NCI-H345 (cell line): ENCODE measurements around the gene PRPF19.

Experiments
- DNase-seq: peaks from one replicate; lab custom pipeline; 2025; lab: John Stamatoyannopoulos, UW

Gene PRPF19

GRCh38 chr11:60905047-60905446, 1.3 kb downstream of the PRPF19 start:
- peak; percentile 43 for DNase-seq

GRCh38 chr11:60902625-60903024, 3.8 kb downstream of the PRPF19 start:
- no peak for DNase-seq

DNA sequence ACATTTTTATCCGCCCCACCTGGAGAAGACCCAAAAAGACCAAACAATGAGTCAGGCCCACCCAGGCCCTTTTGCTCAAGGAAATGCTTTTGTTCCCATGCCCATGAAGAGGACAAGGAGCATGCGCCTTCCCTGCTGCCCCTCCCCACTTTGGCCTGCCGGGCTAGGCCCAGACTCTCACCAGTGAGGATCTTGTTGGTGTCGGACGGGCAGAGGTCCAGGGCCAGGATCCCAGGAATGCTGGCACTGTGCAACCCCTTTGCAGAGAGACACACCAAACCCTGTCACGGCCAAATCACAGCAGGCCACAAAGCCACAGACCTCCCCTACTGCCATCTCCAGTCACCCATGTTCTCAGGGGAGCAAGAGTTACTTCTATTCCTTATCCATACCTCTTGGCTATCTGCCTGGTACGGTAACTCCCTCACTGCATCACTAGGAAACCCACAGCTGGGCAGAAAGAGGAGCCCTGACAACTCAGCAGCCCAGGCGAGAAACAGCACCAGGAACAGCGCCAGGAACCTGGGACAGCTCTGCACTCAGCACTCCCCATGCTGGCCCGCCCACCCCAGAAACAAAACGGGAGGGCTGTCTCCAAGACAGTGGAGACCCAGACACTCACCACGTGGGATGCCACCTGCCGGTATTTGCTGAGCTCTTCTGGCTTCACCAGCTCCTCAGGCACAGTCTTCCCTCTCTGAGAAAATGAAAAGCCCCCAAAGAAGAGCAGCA, 5.5 kb downstream of the PRPF19 start:
- DNase-seq, result no peak

- DNase-seq, result no peak
Measured at GRCh38 chr11:60899977-60900376, 6.4 kb downstream of the PRPF19 start.

DNA sequence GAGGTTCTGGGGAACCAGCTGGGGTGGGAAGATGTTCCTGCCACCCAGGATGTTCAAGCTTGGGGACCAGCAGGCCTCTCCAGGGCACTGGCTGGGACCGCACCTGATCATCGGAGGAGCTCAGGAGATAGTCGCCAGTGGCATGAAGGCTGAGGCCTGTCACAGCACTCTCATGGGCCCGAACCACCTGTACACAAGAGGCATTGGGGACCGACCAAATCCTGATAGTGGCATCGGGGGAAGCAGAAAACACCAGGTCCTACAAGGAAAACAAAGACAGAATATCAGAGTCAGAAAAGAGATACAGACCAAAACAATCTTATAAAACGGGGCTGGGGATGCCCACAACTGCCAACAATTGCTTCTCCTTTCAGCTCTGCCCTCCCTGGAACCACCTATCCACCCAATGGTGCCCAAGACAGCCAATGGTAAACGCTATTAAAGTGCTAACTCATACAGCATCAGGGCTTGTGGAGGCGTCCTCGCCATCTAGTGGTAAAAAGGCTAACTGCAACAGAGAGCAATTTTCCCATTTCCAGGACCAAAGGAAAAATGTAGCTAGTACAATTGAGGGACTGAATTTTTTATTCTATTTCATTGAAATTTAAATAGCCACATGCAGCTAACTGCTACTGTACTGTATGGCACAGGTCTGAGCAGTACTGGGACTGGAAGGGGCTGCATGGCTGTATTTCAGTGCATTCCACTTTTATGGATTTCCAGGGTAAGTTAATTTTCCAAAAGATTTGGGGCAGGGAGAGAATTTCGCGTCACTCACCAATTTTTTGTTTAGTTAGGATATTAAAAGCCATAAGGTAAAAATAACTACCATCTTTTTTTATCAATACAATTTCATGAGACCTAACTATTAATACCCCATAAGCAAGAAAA, 7.1 kb downstream of the PRPF19 start:
- peak; percentile 46 for DNase-seq

DNA sequence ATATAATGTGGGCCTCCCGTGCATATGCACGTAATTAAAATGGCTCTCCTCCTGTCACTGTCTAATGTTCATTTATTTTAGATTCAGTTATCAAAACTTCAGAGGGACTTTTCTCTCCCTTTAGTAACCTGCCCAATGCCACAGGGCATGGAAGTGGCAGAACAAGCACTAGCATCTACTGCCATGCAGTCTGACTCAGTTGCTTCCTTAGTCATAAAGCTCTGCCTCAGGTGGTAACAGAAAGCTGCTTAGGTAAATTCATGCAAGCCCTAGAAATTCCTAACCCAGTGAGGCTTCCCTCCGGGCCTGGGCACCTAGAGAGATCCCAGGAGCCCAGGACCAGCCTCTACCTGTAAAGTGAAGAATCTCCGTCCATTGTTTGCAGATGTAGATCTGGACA, 8.9 kb downstream of the PRPF19 start:
- no peak for DNase-seq

GRCh38 chr11:60895687-60896086, 10.7 kb downstream of the PRPF19 start:
- no peak for DNase-seq

DNA sequence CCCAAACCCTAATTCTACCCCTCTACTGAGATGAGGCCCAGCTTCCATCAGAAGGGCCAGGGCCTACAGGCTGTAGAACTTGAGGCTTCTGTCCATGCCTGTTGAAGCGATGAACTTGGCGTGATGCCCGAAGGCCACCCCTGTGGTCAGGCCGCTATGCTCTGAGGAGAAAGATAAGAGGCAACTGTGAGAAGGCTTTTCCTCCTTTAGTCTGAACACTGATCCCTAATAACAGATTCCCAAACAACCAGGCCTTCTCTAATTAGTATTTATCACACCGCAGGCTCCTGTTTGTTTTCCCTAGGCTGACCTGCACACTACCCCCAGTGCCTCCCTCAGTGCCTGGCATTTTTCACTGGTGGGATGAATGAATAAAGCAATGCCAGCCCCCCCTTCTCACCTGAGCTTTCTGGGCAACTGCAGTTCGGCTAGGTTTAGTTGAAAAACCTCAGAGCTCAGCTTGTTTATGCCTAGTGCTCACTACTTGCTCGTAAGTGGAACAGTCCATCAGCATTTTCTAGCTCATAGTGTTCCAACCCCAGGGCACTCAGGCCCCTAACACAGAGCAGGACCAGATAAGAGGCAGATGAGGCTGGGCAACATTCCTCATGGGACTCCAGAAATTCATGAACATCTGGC, 15.2 kb downstream of the PRPF19 start:
- no peak for DNase-seq

GRCh38 chr11:60890696-60891095, 15.7 kb downstream of the PRPF19 start:
- DNase-seq, result no peak

DNA sequence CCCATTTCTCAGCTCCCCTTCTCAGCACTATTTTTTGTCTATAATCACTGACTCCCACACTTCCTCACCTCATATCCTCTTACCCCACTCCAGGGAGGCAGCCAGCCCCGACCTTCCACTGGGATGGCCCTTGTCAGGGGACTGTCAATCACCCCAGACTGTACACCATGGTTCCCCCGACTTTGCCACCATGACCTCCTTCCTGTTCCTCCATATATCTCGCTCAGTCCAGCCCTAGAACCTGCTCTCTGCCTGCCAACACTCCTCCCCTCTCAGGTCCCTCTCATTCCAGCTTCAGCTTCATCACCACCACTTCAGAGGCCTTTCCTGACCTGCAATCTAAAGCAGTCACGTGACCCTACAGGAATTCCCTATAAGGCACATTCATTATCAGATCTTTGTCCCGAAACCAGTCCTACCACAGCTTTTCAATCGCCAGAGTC, 16.5 kb downstream of the PRPF19 start:
- DNase-seq, result no peak

DNA sequence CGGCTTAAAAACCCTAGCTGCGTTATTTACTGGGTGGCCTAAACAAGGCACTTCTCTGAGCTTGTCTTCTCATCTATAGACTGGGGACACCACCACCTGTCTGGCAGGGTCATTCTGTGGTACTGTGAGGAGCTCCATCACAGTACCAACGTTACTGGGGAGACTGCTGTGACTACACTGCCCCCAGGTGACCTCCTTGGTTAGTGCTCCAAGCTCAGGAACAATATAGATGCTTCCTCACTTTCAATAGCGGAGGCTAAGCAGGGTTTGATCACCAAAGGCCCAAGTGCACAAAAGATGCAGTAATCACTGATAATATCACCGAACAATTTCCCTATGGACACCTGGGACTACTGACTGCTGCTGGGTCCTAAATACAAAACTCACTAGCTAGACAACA, 18.8 kb downstream of the PRPF19 start:
- peak; percentile 18 for DNase-seq

DNA sequence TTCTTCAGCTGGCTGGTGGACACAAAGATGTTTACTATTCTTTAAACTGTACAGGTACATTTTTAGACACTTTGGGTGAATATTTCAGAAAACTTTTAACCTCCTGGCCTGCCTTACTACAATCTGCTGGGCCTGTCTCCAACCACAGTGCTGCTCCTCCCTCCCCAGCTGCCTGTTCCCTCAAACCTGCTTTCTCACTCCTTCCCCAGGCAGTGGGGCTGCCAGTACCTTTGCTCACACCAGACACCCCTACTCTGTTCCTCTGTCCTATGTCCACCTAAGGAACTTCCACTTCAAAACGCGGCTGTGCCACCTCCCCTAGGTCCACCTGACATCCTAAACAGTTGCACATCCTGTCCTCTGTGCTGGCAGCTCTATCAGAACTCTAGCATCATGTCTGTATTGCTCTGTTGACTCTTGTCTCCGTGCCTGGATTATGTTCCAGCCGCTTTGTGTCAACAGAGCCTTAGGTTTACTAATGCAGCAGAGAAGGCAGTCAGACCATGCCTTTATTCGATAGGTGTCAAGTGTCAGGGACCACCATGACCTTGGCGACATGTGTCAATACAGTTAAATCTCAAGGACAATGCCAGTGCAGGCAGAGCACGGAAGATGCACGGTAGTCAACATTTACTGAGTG, 25.6 kb downstream of the PRPF19 start:
- peak; percentile 57 for DNase-seq

DNA sequence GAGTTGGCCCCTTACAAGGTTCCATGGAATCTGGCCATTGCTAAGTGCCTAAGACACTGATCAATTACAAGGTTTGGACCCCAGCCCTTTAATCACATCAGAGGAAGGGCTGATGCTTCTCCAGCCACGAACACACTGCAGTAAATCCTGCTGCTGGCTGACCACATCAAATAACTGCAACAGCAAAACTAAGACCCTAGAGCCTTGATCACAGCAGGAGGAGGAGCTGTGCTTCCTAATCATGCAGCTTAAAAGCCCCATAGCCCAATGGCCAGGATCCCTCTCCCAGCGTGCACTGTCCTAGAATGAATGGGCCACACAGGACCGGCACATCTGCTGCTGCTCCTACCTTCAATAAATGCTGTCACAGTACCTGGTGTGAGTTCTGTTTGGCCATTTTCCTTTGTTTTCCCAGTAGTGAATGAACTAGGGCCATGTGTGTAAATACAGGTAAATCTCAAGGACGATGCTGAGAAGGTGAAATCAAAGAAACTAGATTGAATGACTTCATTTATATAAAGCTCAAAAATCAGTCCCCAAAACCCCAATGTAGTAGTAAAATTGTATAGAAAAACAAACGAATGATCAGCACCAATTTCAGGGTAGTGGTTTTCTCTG, 26.3 kb downstream of the PRPF19 start:
- no peak for DNase-seq

DNA sequence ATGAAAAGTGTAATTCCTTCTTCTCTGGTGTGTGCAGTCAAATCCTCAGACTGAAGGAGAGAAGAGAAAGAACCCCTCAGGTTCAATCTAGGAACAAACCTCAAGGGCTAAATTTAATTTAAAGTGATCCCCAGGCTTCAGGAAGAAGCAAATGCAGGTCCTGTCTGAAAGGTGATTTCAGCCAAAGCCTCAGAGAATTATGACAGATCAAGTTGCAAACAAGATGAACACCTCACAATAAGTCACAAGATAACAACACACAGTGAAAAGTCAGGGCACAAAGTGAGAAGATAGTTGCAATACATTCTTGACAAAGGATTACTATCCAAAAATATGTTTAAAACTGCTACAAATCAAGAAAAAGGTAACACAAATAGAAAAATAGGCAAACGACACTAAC, 27.3 kb downstream of the PRPF19 start:
- DNase-seq, result no peak

DNA sequence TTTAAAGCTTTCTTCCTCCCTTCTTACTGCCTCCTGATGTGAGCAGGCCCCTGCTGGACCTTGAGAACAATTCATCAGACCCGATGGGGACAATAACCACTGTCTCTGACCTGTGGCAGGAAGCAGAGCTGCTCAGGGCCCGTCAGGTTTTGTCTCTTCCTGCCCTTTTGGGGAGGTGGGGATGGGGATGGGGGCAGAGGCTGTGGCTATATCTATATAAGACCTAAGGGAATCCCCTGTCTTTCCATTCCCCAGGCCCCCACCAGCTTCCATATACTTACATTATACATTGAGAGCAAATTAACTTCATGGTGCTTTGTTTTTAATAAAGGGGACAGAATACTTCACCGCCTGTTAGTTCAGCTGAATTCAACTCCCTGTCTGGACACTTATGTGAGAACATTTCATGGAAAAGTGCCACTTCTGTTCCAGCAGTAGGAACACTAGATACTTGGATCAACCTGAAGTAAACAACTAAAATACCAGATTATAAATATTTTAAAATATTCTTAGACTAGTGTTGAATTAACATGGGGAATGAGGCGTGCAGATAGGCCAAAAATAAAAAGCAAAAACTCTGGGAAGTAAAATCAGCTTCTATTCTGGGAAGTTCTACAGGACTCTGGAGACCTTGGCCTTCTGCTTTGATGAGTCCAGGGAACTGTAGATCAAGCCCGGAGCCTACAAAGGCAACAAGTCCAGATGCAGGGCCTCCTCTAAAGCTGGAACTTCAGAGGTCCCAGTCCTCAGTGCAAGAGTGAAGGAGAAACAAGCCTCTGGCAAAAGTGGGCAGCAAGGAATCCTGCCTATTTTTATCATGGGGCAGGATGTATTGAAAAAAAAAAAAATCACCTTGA, 27.9 kb downstream of the PRPF19 start:
- no peak for DNase-seq

DNA sequence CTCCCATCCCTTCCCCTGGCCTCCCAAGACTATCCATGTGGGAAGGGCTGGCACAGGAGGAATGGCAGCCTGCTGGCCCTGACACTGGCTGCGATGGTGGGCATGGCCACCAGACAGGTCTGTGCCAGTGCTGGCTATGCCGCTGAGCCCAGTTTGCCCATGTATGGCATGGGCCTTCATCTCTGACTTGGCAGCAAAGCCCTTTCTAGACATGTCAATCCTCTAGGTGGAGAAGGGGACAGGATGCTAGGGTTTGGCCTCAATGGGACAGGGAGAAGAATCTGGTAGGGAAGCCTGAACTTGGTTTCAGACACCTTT, 30.3 kb downstream of the PRPF19 start:
- DNase-seq, result no peak

GRCh38 chr11:60875366-60876167, 30.8 kb downstream of the PRPF19 start:
- DNase-seq, result no peak

DNA sequence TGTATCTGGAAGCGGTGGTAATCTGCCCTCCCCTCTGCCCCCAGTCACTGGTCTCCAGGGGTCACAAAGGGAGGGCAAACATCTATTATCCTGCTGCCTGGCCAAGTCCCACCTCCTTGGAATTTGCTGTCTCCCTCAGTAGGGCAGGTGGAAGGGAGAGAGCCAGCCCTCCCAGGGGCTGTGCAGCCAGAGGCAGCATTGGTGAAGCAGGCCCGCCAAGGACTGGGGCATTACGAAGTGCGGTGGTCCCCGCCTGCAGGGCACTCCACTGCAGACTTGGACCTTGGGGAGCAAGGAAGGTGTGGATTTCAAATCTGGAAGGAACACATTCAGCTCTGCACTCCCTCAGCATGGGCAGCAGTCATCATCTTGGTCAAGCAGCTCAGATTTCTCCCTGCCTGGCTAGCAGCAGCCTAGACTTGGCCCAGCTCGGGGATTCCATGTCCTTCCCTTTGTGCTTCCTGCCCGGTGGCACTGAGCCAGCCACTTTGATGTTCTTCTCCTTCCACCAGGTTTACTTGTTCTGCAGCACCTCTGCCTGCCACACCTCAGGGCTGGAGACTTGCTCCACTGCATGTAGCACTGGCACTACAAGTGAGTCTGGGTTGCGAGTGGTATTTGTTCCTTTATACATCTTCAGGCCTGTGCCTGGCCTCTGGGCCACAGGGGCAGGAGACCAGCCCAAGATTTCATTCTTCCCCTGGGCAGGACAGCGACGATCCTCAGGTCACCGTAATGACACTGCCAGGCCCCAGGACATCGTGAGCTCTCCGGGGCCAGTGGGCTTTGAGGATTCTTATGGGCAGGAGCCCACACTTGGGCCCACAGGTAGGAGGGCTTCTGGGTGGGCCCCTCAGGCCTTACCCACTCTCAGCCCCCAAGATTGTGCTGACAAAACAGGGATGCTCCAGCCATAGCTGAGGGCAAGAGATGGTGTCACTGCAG, 31.7 kb downstream of the PRPF19 start:
- no peak for DNase-seq

- no peak for DNase-seq
Measured at GRCh38 chr11:60873533-60873932, 32.9 kb downstream of the PRPF19 start.
